ENCODE data around the gene CNTN4. TPM values are rescaled to one million over a fixed set of nuclear protein-coding genes. Genes with fewer than 3 reads are reported as not detected.

Gene CNTN4
- total and polyA plus RNA-seq, 4 donors: 1.2 to 3.8 (median 2.6) TPM

DNA sequence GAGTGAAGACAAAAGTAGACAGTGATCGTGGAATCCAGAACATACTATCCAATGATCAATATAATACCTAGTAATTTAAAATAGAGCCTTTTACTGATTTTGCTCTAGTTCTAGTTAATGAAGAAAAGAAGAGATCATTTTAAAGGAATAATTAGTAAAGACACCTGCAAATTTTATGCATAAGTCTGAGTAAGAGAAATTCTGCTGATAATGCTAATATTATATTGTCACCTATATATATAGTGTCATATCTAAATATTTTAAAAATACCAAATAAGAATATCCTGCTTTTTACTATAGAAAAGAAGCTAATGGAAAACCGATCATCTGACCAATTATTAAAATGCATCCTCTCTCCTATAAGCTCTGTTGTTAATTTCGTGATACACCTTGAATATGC, 152.1 kb downstream of the CNTN4 start:
- Histone ChIP-seq H3K36me3 (ENCODE audit: control insufficient read depth in 4 of 4, insufficient read depth in 3 of 4, low read depth in 1 of 4, low read length in 3 of 4) (no peaks in the 10 kb centered on the region), H3K27ac (ENCODE audit: low read depth in 1 of 2, low read length in 2 of 2) (no peak overlapping the region), H3K9ac (ENCODE audit: low read depth in 1 of 2, low read length in 2 of 2) (no peak overlapping the region), H3K4me1 (ENCODE audit: control insufficient read depth in 4 of 4, insufficient read depth in 4 of 4, low read length in 3 of 4) (no peaks in the 10 kb centered on the region), H3K4me3 (ENCODE audit: low read depth in 1 of 3, low read length in 3 of 3) (no peak overlapping the region), H3K9me3 (ENCODE audit: control insufficient read depth in 4 of 4, low read length in 3 of 4) (no peaks in the 10 kb centered on the region), H3K27me3 (ENCODE audit: control insufficient read depth in 4 of 4, insufficient read depth in 4 of 4, low read length in 3 of 4) (no peaks in the 10 kb centered on the region)
- WGBS: 65% methylated on average over 3 of the region's 3 CpGs
- TF ChIP-seq HNF4A (conservative IDR thresholded peaks at IDR 0.05) (no peak), GABPA (IDR thresholded peaks at IDR 0.05 in 1 of 2, conservative IDR thresholded peaks at IDR 0.05 in 1 of 2) (no peak), JUND (IDR thresholded peaks at IDR 0.05) (no peak), FOXA2 (IDR thresholded peaks at IDR 0.05) (no peak), HNF4G (IDR thresholded peaks at IDR 0.05) (no peak), CTCF (IDR thresholded peaks at IDR 0.05; ENCODE audit: low read depth, low read length, missing input control) (no peak), RXRA (IDR thresholded peaks at IDR 0.05) (no peak), FOXA1 (IDR thresholded peaks at IDR 0.05) (no peak), EGR1 (IDR thresholded peaks at IDR 0.05; ENCODE audit: low read depth in 2 of 2) (no peak), NR2F2 (IDR thresholded peaks at IDR 0.05) (no peak), SP1 (IDR thresholded peaks at IDR 0.05) (no peak), RAD21 (IDR thresholded peaks at IDR 0.05) (no peak), TAF1 (conservative IDR thresholded peaks at IDR 0.05) (no peak), YY1 (IDR thresholded peaks at IDR 0.05) (no peak), ZBTB33 (IDR thresholded peaks at IDR 0.05) (no peak)
- TF ChIP-seq, protein P1, sequence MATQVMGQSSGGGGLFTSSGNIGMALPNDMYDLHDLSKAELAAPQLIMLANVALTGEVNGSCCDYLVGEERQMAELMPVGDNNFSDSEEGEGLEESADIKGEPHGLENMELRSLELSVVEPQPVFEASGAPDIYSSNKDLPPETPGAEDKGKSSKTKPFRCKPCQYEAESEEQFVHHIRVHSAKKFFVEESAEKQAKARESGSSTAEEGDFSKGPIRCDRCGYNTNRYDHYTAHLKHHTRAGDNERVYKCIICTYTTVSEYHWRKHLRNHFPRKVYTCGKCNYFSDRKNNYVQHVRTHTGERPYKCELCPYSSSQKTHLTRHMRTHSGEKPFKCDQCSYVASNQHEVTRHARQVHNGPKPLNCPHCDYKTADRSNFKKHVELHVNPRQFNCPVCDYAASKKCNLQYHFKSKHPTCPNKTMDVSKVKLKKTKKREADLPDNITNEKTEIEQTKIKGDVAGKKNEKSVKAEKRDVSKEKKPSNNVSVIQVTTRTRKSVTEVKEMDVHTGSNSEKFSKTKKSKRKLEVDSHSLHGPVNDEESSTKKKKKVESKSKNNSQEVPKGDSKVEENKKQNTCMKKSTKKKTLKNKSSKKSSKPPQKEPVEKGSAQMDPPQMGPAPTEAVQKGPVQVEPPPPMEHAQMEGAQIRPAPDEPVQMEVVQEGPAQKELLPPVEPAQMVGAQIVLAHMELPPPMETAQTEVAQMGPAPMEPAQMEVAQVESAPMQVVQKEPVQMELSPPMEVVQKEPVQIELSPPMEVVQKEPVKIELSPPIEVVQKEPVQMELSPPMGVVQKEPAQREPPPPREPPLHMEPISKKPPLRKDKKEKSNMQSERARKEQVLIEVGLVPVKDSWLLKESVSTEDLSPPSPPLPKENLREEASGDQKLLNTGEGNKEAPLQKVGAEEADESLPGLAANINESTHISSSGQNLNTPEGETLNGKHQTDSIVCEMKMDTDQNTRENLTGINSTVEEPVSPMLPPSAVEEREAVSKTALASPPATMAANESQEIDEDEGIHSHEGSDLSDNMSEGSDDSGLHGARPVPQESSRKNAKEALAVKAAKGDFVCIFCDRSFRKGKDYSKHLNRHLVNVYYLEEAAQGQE (IDR thresholded peaks at IDR 0.05): no peak
- TF ChIP-seq, protein P2, sequence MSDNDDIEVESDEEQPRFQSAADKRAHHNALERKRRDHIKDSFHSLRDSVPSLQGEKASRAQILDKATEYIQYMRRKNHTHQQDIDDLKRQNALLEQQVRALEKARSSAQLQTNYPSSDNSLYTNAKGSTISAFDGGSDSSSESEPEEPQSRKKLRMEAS (IDR thresholded peaks at IDR 0.05): no peak
- TF ChIP-seq, protein P3, sequence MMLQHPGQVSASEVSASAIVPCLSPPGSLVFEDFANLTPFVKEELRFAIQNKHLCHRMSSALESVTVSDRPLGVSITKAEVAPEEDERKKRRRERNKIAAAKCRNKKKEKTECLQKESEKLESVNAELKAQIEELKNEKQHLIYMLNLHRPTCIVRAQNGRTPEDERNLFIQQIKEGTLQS (IDR thresholded peaks at IDR 0.05): no peak
- DNase-seq (ENCODE audit: low spot score): no peak

Data from liver (tissue), 9 donors.